ENCODE data around the gene FFAR1. TPM values are rescaled to one million over a fixed set of nuclear protein-coding genes. Genes with fewer than 3 reads are reported as not detected.

Gene FFAR1
- total and polyA plus RNA-seq, 2 donors, result 0.05 TPM

Other genes with a start within 250 kb of the FFAR1 start
- gene FXYD3, start 232.1 kb upstream of the FFAR1 start, total RNA-seq, result 22.8 TPM
- gene FXYD3, start 232.1 kb upstream of the FFAR1 start, polyA plus RNA-seq, result 175 TPM
- 0.52 TPM for gene LGI4, start 212.8 kb upstream of the FFAR1 start, total RNA-seq
- 9.8 TPM for gene LGI4, start 212.8 kb upstream of the FFAR1 start, polyA plus RNA-seq
- gene FXYD1, start 209.1 kb upstream of the FFAR1 start, total RNA-seq, result 3.2 TPM
- gene FXYD1, start 209.1 kb upstream of the FFAR1 start, polyA plus RNA-seq, result 17.1 TPM
- not detected for gene FXYD7, start 204.6 kb upstream of the FFAR1 start, total RNA-seq
- gene FXYD7, start 204.6 kb upstream of the FFAR1 start, polyA plus RNA-seq, result 1.9 TPM
- gene FXYD5, start 193.2 kb upstream of the FFAR1 start, total RNA-seq, result 42.6 TPM
- gene FXYD5, start 193.2 kb upstream of the FFAR1 start, polyA plus RNA-seq, result 136 TPM
- gene FAM187B, start 119.2 kb upstream of the FFAR1 start, total RNA-seq, result not detected
- 0.09 TPM for gene FAM187B, start 119.2 kb upstream of the FFAR1 start, polyA plus RNA-seq
- 5.7 TPM for gene LSR, start 98.9 kb upstream of the FFAR1 start, total RNA-seq
- gene LSR, start 98.9 kb upstream of the FFAR1 start, polyA plus RNA-seq, result 20.1 TPM
- gene USF2, start 78.9 kb upstream of the FFAR1 start, total RNA-seq, result 58.8 TPM
- gene USF2, start 78.9 kb upstream of the FFAR1 start, polyA plus RNA-seq, result 151 TPM
- gene HAMP, start 65.4 kb upstream of the FFAR1 start, total RNA-seq, result 0.24 TPM
- gene HAMP, start 65.4 kb upstream of the FFAR1 start, polyA plus RNA-seq, result 6.8 TPM
- 0.09 TPM for gene MAG, start 55.7 kb upstream of the FFAR1 start, total RNA-seq
- 0.41 TPM for gene MAG, start 55.7 kb upstream of the FFAR1 start, polyA plus RNA-seq
- gene CD22, start 18.7 kb upstream of the FFAR1 start, total RNA-seq, result 1.7 TPM
- gene CD22, start 18.7 kb upstream of the FFAR1 start, polyA plus RNA-seq, result 12.3 TPM
- gene FFAR3, start 10.6 kb downstream of the FFAR1 start, total RNA-seq, result 0.33 TPM
- 0.41 TPM for gene FFAR3, start 10.6 kb downstream of the FFAR1 start, polyA plus RNA-seq
- gene GPR42, start 23.2 kb downstream of the FFAR1 start, total RNA-seq, result 0.05 TPM
- gene GPR42, start 23.2 kb downstream of the FFAR1 start, polyA plus RNA-seq, result 0.25 TPM
- 0.47 TPM for gene FFAR2, start 100.4 kb downstream of the FFAR1 start, total RNA-seq
- 1.1 TPM for gene FFAR2, start 100.4 kb downstream of the FFAR1 start, polyA plus RNA-seq
- 7.9 TPM for gene KRTDAP, start 142.6 kb downstream of the FFAR1 start, total RNA-seq
- 523 TPM for gene KRTDAP, start 142.6 kb downstream of the FFAR1 start, polyA plus RNA-seq
- 23.2 TPM for gene DMKN, start 165.7 kb downstream of the FFAR1 start, total RNA-seq
- gene DMKN, start 165.7 kb downstream of the FFAR1 start, polyA plus RNA-seq, result 175 TPM
- gene SBSN, start 180.4 kb downstream of the FFAR1 start, total RNA-seq, result 1.5 TPM
- gene SBSN, start 180.4 kb downstream of the FFAR1 start, polyA plus RNA-seq, result 56.1 TPM
- gene GAPDHS, start 185.6 kb downstream of the FFAR1 start, total RNA-seq, result 0.19 TPM
- 0.16 TPM for gene GAPDHS, start 185.6 kb downstream of the FFAR1 start, polyA plus RNA-seq
- gene TMEM147, start 197.7 kb downstream of the FFAR1 start, total RNA-seq, result 45.0 TPM
- gene TMEM147, start 197.7 kb downstream of the FFAR1 start, polyA plus RNA-seq, result 61.1 TPM
- 0.42 TPM for gene ATP4A, start 215.8 kb downstream of the FFAR1 start, total RNA-seq
- 1.1 TPM for gene ATP4A, start 215.8 kb downstream of the FFAR1 start, polyA plus RNA-seq
- not detected for gene PMIS2, start 238.3 kb downstream of the FFAR1 start, total RNA-seq
- gene PMIS2, start 238.3 kb downstream of the FFAR1 start, polyA plus RNA-seq, result not detected

Data from thymus (tissue), 2 donors.